GM19043 (cell line): ENCODE results near the gene SP9.
"Not testable (repeated sequence)": the region's sequence is repeated elsewhere in the genome, so short reads cannot be mapped to it uniquely, and the experiment has no call there.

ENCODE experiments used
- ATAC-seq: cut with Tn5 transposase; IDR thresholded peaks from one replicate; pipeline ENCODE4 v1.9.1; 2021; ENCODE audit warnings: low read depth; ENCODE audit not compliant: unreplicated experiment

Gene SP9

GRCh38 chr2:174343623-174344455 is 9.1 kb downstream of the SP9 start:
- no peak for ATAC-seq

- no peak for ATAC-seq
Measured at GRCh38 chr2:174344716-174345461, 10.1 kb downstream of the SP9 start.

- no peak for ATAC-seq
Measured at GRCh38 chr2:174350018-174350417, 15.3 kb downstream of the SP9 start.

- ATAC-seq = no peak
Measured at GRCh38 chr2:174350593-174351181, 15.9 kb downstream of the SP9 start.

- no peak for ATAC-seq
Measured at GRCh38 chr2:174353004-174353403, 18.2 kb downstream of the SP9 start.

GRCh38 chr2:174356347-174356746 is 21.6 kb downstream of the SP9 start:
- no peak for ATAC-seq

GRCh38 chr2:174359663-174360062 is 24.9 kb downstream of the SP9 start:
- ATAC-seq = not testable (repeated sequence)

GRCh38 chr2:174362949-174363348 is 28.2 kb downstream of the SP9 start:
- no peak for ATAC-seq

- ATAC-seq = not testable (repeated sequence)
Measured at GRCh38 chr2:174363492-174364225, 28.9 kb downstream of the SP9 start.

GRCh38 chr2:174364628-174365027 is 29.9 kb downstream of the SP9 start:
- no peak for ATAC-seq

GRCh38 chr2:174365571-174365970 is 30.8 kb downstream of the SP9 start:
- ATAC-seq = no peak

- no peak for ATAC-seq
Measured at GRCh38 chr2:174368691-174369090, 33.9 kb downstream of the SP9 start.

GRCh38 chr2:174376967-174377366 is 42.2 kb downstream of the SP9 start:
- ATAC-seq = no peak

- ATAC-seq = no peak
Measured at GRCh38 chr2:174383796-174384195, 49.0 kb downstream of the SP9 start.

- ATAC-seq = no peak
Measured at GRCh38 chr2:174385201-174385600, 50.4 kb downstream of the SP9 start.
